ENCODE measurements around the gene KLF13. TPM values are rescaled to one million over a fixed set of nuclear protein-coding genes. Genes with fewer than 3 reads are reported as not detected.
"Not testable (repeated sequence)": the region's sequence is repeated elsewhere in the genome, so short reads cannot be mapped to it uniquely, and the experiment has no call there.

Gene KLF13
- total RNA-seq, 1 donor from 2014 or later = 67.7 TPM

DNA sequence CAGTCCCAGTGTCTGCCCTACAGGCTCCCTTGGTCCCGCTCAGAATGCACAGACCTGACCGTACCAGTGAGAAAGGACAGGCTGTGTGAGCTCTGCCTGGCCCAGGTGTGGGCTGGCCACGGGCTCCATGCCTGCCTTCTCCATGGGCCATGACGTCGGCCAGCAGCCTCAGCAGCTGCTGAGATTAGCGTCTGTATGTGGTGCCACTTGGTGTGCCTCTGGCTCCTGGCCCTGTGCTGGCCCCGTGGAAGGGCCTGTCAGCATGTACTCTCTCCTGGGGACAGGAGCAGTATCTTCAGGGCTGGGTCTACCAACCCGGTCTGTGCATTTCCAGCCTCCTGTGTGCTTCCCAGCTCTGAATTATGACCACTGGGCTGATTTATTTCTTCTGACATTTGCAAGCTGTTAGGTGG, 25.7 kb downstream of the KLF13 start:
- DNase-seq (ENCODE audit: low read depth) = no peak
- Histone ChIP-seq H3K4me3 (ENCODE audit: low read depth, low read length) (no peak overlapping the region), H3K36me3 (ENCODE audit: control insufficient read depth, insufficient read depth, low read length) (no peaks in the 10 kb centered on the region), H3K27me3 (ENCODE audit: control insufficient read depth, insufficient read depth, low read length) (no peaks in the 10 kb centered on the region)
- TF ChIP-seq, protein P1, sequence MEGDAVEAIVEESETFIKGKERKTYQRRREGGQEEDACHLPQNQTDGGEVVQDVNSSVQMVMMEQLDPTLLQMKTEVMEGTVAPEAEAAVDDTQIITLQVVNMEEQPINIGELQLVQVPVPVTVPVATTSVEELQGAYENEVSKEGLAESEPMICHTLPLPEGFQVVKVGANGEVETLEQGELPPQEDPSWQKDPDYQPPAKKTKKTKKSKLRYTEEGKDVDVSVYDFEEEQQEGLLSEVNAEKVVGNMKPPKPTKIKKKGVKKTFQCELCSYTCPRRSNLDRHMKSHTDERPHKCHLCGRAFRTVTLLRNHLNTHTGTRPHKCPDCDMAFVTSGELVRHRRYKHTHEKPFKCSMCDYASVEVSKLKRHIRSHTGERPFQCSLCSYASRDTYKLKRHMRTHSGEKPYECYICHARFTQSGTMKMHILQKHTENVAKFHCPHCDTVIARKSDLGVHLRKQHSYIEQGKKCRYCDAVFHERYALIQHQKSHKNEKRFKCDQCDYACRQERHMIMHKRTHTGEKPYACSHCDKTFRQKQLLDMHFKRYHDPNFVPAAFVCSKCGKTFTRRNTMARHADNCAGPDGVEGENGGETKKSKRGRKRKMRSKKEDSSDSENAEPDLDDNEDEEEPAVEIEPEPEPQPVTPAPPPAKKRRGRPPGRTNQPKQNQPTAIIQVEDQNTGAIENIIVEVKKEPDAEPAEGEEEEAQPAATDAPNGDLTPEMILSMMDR (IDR thresholded peaks at IDR 0.05; ENCODE audit: insufficient read depth, low read length, poor library complexity, severe bottlenecking) = no peak

DNA sequence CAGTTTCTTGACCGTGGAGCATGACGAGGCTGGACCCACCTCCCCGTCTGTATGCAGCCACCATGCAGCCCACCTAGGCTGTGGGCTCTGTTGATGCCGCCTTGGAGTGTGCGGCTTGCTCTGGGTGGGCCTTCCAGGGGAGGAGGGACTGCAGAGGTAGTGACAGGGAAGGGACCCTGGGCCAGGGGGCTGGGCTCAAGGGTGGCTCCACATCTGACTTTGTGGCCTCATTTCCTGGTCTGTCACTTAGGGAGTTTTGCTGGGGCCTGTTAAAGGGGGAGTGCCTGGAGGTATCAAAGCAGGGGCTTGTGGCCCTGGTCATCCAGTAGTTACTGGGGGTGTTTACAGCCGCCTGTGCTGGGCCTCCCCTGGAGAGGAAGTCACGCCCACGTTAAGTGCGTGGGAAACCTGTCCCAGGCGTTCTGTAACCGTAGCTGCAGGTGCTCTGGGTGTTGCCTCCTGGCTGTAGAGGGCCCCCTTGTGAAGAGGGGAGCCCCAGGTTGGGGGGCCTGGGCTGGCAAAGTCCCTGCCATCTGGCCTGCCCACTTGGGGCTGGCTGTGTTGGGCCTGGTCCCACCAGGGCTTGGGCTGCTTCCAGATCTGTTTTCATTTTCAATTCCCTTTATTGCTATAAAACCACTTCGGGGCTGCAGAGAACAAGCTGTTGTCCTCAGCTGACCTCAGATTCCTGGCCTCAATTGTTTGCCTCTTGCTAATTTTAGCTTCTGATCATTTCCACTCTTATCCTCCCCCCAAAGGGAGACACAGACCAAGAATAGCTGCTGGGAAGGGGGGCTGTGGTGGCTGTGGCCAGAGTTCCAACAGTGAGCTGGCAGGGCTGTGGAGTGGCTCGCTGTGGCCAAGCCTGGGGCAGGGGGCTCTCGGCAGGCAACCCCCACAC, 26.5 kb downstream of the KLF13 start:
- peak; percentile 47 for DNase-seq (ENCODE audit: low read depth)
- Histone ChIP-seq H3K27me3 (ENCODE audit: control insufficient read depth, insufficient read depth, low read length) (no peaks in the 10 kb centered on the region), H3K4me3 (ENCODE audit: low read depth, low read length) (no peak overlapping the region), H3K36me3 (ENCODE audit: control insufficient read depth, insufficient read depth, low read length) (no peaks in the 10 kb centered on the region)
- TF ChIP-seq, protein P1 (IDR thresholded peaks at IDR 0.05; ENCODE audit: insufficient read depth, low read length, poor library complexity, severe bottlenecking) = no peak

DNA sequence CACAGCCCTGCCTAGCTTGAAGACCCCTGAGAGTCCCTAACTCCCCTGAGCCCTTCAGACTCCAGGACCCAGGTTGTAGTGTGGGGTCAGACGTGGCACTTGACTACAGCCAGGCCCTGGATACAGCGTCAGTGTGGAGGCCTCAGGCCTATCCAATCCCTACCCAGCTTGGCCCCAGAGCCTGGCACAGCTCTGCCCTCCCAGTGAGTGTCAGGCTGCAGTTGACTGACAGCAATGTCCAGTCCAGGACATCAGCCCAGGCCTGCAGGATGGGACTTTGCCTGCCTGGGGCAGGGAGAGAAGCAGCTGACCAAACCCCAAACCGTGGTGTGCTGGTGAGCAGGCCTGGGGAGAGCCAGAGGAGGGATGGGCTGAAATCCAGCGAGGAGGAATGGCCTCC, 27.3 kb downstream of the KLF13 start:
- TF ChIP-seq, protein P1 (IDR thresholded peaks at IDR 0.05; ENCODE audit: insufficient read depth, low read length, poor library complexity, severe bottlenecking) = no peak
- no peaks in the 10 kb centered on the region for H3K27me3 ChIP-seq (ENCODE audit: control insufficient read depth, insufficient read depth, low read length)
- no peak overlapping the region for H3K4me3 ChIP-seq (ENCODE audit: low read depth, low read length)

DNA sequence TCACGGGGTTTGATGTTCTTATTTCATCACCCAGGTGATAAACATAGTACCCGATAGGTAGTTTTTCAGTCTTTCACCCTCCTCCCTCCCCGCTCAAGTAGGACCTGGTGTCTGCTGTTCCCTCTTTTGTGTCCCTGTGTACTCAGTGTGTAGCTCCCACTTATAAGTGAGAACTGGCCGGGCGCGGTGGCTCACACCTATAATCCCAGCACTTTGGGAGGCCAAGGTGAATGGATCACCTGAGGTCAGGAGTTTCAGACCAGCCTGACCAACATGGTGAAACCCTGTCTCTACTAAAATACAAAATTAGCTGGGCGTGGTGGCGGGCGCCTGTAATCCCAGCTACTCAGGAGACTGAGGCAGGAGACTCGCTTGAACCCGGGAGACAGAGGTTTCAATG, 29.5 kb downstream of the KLF13 start:
- H3K36me3 ChIP-seq (ENCODE audit: control insufficient read depth, insufficient read depth, low read length); DNase-seq (ENCODE audit: low read depth): not testable (repeated sequence)

More for the DNA sequence above, 27.3 kb downstream of the KLF13 start:
- no peaks in the 10 kb centered on the region for H3K36me3 ChIP-seq (ENCODE audit: control insufficient read depth, insufficient read depth, low read length)
- no peak for DNase-seq (ENCODE audit: low read depth)

DNA sequence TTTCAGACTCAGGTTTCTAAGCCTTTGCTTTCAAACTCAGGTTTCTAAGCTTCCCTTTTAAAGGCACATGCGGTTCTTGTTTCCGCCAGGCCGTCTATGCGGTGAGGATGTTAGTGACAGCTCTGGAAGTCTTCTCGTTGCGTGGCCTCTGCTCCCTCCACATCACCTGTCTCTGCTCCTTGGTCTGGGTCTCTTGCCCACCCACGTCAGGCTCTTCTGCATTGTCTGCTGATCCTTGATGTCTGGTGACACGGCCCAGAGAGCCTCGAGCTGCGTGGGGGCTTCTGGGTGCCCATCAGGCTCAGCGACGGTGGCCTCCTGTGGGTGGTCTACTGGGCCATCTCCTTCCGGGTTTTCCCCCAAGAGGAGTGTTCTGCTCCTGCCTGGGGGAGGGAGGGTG, 30.5 kb downstream of the KLF13 start:
- no peak overlapping the region for H3K4me3 ChIP-seq (ENCODE audit: low read depth, low read length)
- H3K27me3 ChIP-seq (ENCODE audit: control insufficient read depth, insufficient read depth, low read length) = no peaks in the 10 kb centered on the region
- no peak for DNase-seq (ENCODE audit: low read depth)
- TF ChIP-seq, protein P1 (IDR thresholded peaks at IDR 0.05; ENCODE audit: insufficient read depth, low read length, poor library complexity, severe bottlenecking) = no peak
- H3K36me3 ChIP-seq (ENCODE audit: control insufficient read depth, insufficient read depth, low read length) = no peaks in the 10 kb centered on the region

More for the DNA sequence above, 29.5 kb downstream of the KLF13 start:
- not testable (repeated sequence) for H3K27me3 ChIP-seq (ENCODE audit: control insufficient read depth, insufficient read depth, low read length); H3K4me3 ChIP-seq (ENCODE audit: low read depth, low read length)

DNA sequence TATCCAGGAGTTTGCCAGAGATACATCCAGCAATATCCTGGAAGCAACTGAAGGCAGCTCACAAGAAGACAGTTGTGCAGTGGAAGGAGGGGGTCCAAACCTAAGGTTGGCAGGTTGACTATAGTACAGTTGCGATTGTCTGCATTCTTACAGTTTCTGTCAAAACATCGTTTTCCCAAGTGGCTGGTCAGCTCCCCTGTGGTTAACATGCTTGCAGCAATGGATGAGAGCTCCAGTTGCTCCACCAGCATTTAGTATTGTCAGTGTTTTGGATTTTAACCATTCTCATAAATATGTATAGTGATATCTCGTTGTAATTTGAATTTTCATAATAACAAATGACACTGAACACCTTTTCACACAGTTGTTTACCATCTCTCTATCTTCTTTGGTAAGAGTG, 31.5 kb downstream of the KLF13 start:
- TF ChIP-seq, protein P1 (IDR thresholded peaks at IDR 0.05; ENCODE audit: insufficient read depth, low read length, poor library complexity, severe bottlenecking) = no peak
- no peak overlapping the region for H3K4me3 ChIP-seq (ENCODE audit: low read depth, low read length)
- H3K27me3 ChIP-seq (ENCODE audit: control insufficient read depth, insufficient read depth, low read length) = no peaks in the 10 kb centered on the region
- DNase-seq (ENCODE audit: low read depth) = no peak
- no peaks in the 10 kb centered on the region for H3K36me3 ChIP-seq (ENCODE audit: control insufficient read depth, insufficient read depth, low read length)

Data from kidney epithelial cell (primary cell).